Kidney (tissue), 14 donors: ENCODE measurements around the gene FOSL2. TPM values are rescaled to one million over a fixed set of nuclear protein-coding genes. Genes with fewer than 3 reads are reported as not detected.

ENCODE experiments used
- DNase-seq, 5 donors: peaks; one replicate each; pipeline ENCODE4 v3.0.0-alpha.2; 2013 to 2020
- FAIRE-seq: peaks from 2 replicates; lab custom pipeline; 2012; peaks lifted over from hg19 to GRCh38; lab: Jason Lieb, UNC
- H3K27ac ChIP-seq, 2 donors: one replicate each; pipeline ENCODE4 v1.7.0; 2013; ENCODE audit warnings: low read depth in 2 of 2, low read length in 2 of 2, inconsistent platforms in 1 of 2
- H3K27me3 ChIP-seq: one replicate; pipeline ENCODE4 v1.7.1; 2013; ENCODE audit warnings: low read length, inconsistent platforms; ENCODE audit not compliant: control insufficient read depth, insufficient read depth
- H3K36me3 ChIP-seq, 3 donors: one replicate each; pipeline versions ENCODE4 v1.7.0 to v1.7.1; 2013; ENCODE audit warnings: low read length in 3 of 3, control low read depth in 1 of 3, inconsistent platforms in 1 of 3; ENCODE audit not compliant: insufficient read depth in 3 of 3, control insufficient read depth in 2 of 3
- H3K4me1 ChIP-seq, 3 donors: one replicate each; pipeline versions ENCODE4 v1.7.0 to v1.7.1; 2013; ENCODE audit warnings: low read length in 3 of 3, inconsistent platforms in 1 of 3, low read depth in 1 of 3; ENCODE audit not compliant: control insufficient read depth in 2 of 3, insufficient read depth in 2 of 3
- H3K4me3 ChIP-seq, 3 donors: one replicate each; pipeline versions ENCODE4 v1.7.0 to v1.8.1; 2013; ENCODE audit warnings: low read length in 3 of 3, control low read depth in 1 of 3, inconsistent platforms in 1 of 3
- H3K9ac ChIP-seq, 3 donors: one replicate each; pipeline versions ENCODE4 v1.7.0 to v1.7.1; 2013; ENCODE audit warnings: low read length in 3 of 3, control low read depth in 1 of 3, inconsistent platforms in 1 of 3
- H3K9me3 ChIP-seq, 3 donors: one replicate each; pipeline versions ENCODE4 v1.7.0 to v1.7.1; 2013; ENCODE audit warnings: low read length in 3 of 3, control low read depth in 1 of 3, inconsistent platforms in 1 of 3; ENCODE audit not compliant: control insufficient read depth in 2 of 3, insufficient read depth in 1 of 3
- intact Hi-C: fragments of 100-400 bp; cut with DNase I; formaldehyde crosslinking; loops from one replicate; pipeline ENCODE4 v1.11.1; 2022
- polyA plus RNA-seq: library from polyadenylated mRNA; stranded (reverse); fragments of 350-450 nt; fragmentation: Illumina TruSeq; extraction: RNeasy Lipid Tissue Mini Kit (QIAGEN cat#74804); gene quantifications from one replicate; pipeline ENCODE4 v1.2.3, GENCODE V29; 2014; ENCODE audit warnings: low read depth, low replicate concordance; ENCODE audit not compliant: insufficient read depth
- total RNA-seq: library from RNA; stranded (reverse); fragmentation: NEBNext Ultra II Directional; extraction: Animal tissue kit (Norgen Biotek cat#: 25700); gene quantifications from one replicate; pipeline ENCODE4 v1.2.1, GENCODE V29; 2021
- TF ChIP-seq, protein P1 (sequence below): IDR thresholded peaks from 3 replicates; pipeline ENCODE4 v1.5.1; 2012; ENCODE audit warnings: mild to moderate bottlenecking, moderate library complexity, borderline replicate concordance; ENCODE audit not compliant: insufficient read depth; ENCODE audit errors: extremely low read depth
- donor health status: control.
- donor health status: control.
- donor health status: control.
- donor health status: control.
- donor health status: control.
- donor health status: DM: yes; HTN: yes; CAD: no.
- donor health status: Normal renal cell carcinoma (clear cell type).

Gene FOSL2
- total and polyA plus RNA-seq, 2 donors from 2014 or later: 20.6 to 149 TPM

DNA sequence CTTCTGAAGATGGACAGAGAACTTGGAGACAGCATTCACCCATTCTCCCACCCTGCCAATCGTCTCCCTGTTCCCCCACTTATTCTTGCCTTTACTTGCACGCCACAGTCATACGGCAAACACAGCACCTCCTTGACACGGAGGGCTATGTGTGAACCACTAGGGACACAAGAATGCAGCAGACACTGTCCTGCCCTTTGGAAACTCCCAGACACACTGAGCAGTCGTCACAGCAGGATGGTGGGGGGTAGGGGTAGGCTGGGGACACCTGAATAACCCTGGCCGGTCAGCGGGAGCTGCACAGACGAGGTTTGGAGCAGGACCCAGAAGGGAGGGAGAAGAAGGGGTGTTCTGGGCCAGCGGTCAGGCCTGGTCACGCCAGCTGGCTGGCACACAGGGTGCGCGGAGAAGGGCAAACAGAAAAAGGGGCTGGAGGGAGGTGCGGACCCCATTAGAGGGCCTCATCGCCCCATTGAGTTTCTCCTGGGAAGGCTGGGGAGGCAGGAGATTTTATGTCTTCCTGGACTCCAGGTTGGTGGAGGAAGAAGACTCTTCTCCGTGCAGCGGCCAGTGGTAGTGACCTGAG lies 40.0 kb upstream of the FOSL2 start:
- no peak for FAIRE-seq
- DNase-seq: peak in 2 of 5 donors; percentile 30 to 56
- intact Hi-C loops: no loop called here
- H3K27ac ChIP-seq: no peak overlapping the region
- H3K9ac ChIP-seq: no peak overlapping the region
- TF ChIP-seq, protein P1, sequence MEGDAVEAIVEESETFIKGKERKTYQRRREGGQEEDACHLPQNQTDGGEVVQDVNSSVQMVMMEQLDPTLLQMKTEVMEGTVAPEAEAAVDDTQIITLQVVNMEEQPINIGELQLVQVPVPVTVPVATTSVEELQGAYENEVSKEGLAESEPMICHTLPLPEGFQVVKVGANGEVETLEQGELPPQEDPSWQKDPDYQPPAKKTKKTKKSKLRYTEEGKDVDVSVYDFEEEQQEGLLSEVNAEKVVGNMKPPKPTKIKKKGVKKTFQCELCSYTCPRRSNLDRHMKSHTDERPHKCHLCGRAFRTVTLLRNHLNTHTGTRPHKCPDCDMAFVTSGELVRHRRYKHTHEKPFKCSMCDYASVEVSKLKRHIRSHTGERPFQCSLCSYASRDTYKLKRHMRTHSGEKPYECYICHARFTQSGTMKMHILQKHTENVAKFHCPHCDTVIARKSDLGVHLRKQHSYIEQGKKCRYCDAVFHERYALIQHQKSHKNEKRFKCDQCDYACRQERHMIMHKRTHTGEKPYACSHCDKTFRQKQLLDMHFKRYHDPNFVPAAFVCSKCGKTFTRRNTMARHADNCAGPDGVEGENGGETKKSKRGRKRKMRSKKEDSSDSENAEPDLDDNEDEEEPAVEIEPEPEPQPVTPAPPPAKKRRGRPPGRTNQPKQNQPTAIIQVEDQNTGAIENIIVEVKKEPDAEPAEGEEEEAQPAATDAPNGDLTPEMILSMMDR: no peak
- no peak overlapping the region for H3K4me3 ChIP-seq
- no peaks in the 10 kb centered on the region for H3K27me3 ChIP-seq
- H3K4me1 ChIP-seq: peaks cover 0 to 14% (median 12%) of the 10 kb centered on the region in 3 donors
- no peaks in the 10 kb centered on the region for H3K36me3 ChIP-seq
- H3K9me3 ChIP-seq: no peaks in the 10 kb centered on the region

GRCh38 chr2:28354920-28355520 lies 37.6 kb upstream of the FOSL2 start:
- H3K36me3 ChIP-seq: no peaks in the 10 kb centered on the region
- no peak overlapping the region for H3K4me3 ChIP-seq
- no peaks in the 10 kb centered on the region for H3K27me3 ChIP-seq
- TF ChIP-seq, protein P1: no peak
- no peak overlapping the region for H3K9ac ChIP-seq
- no peaks in the 10 kb centered on the region for H3K9me3 ChIP-seq
- peaks cover 0 to 14% (median 12%) of the 10 kb centered on the region in 3 donors for H3K4me1 ChIP-seq
- peak in 1 of 5 donors; percentile 69 for DNase-seq
- intact Hi-C loops: no loop called here
- no peak for FAIRE-seq
- H3K27ac ChIP-seq: no peak overlapping the region

DNA sequence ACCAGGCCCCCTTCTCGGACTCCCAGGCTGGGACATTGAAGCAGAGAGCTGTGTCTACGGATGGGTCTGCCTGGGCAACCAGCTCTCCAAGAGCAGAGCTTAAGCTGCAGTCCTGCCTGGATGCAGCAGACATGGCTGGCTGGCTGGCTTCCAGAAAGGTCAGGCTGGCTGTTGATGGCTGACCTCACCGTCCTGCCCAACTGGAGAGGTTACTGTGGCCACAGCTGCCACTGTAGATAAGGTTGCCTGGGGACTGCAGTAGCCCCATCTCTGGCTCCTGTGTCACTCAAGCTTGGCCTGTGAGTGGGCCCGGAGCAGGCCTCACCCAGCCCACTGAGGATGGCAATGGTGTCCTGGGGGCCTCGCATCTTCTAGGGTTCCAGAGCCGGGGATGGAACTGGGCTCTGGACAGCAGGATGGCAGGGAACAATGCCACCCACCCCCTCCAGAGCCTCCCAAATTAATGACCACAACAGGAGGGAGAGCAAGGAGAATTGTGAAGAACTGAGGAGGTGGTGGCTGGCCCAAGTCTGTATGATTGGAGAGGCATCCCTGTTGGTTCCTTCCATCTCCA lies 37.0 kb upstream of the FOSL2 start:
- Histone ChIP-seq H3K36me3 (no peaks in the 10 kb centered on the region), H3K4me3 (no peak overlapping the region), H3K27me3 (no peaks in the 10 kb centered on the region), H3K9me3 (no peaks in the 10 kb centered on the region), H3K4me1 (peaks cover 0 to 14% (median 12%) of the 10 kb centered on the region in 3 donors), H3K9ac (no peak overlapping the region), H3K27ac (peak overlapping the region; percentile 40 to 57)
- TF ChIP-seq, protein P1: no peak
- intact Hi-C loops: no loop called here
- FAIRE-seq (no peak), DNase-seq (peak in 3 of 5 donors; percentile 39 to 81 (median 64))
